Measurements from ENCODE around the gene ANKRD44.
A peak's percentile ranks its signal among the peaks of the same experiment; 100 is the strongest.

The ANKRD44 gene

GRCh38 chr2:197059477-197059876 lies 251.1 kb downstream of the ANKRD44 start:
- peaks cover 23% of the 10 kb centered on the region for H3K9me3 ChIP-seq (ENCODE audit: insufficient read depth, low read depth, low read length)
- no peak overlapping the region for H3K4me3 ChIP-seq (ENCODE audit: low read length, poor library complexity, severe bottlenecking)
- H3F3A ChIP-seq (ENCODE audit: low read depth), result no peaks in the 10 kb centered on the region
- H3K4me1 ChIP-seq (ENCODE audit: insufficient read depth, low read length, poor library complexity, severe bottlenecking), result peaks cover 4% of the 10 kb centered on the region
- H3K79me2 ChIP-seq (ENCODE audit: insufficient read depth, low read length), result no peaks in the 10 kb centered on the region
- no peaks in the 10 kb centered on the region for H4K20me1 ChIP-seq (ENCODE audit: insufficient read depth, low read length, poor library complexity, severe bottlenecking)
- H2AFZ ChIP-seq (ENCODE audit: low read length), result no peak overlapping the region
- peaks cover 22% of the 10 kb centered on the region for H3K36me3 ChIP-seq (ENCODE audit: insufficient read depth, low read length)
- H3K4me2 ChIP-seq (ENCODE audit: low read depth, low read length, poor library complexity, severe bottlenecking), result no peak overlapping the region
- H3K27me3 ChIP-seq (ENCODE audit: insufficient read depth, low read length, poor library complexity, severe bottlenecking), result no peaks in the 10 kb centered on the region
- H3K9ac ChIP-seq (ENCODE audit: low read depth, low read length, poor library complexity, severe bottlenecking), result no peak overlapping the region
- TF ChIP-seq CTCF (conservative IDR thresholded peaks at IDR 0.05; ENCODE audit: low read length) (no peak), EZH2phosphoT487 (IDR thresholded peaks at IDR 0.05; ENCODE audit: borderline replicate concordance) (no peak)
- H3K9me2 ChIP-seq (replicated peaks; ENCODE audit: low read depth, low read length), result no peaks in the 10 kb centered on the region

- TF ChIP-seq EZH2phosphoT487 (IDR thresholded peaks at IDR 0.05; ENCODE audit: borderline replicate concordance), result no peak
- no peak for TF ChIP-seq CTCF (conservative IDR thresholded peaks at IDR 0.05; ENCODE audit: low read length)
- no peaks in the 10 kb centered on the region for H3K9me2 ChIP-seq (replicated peaks; ENCODE audit: low read depth, low read length)
- no peaks in the 10 kb centered on the region for H3K27me3 ChIP-seq (ENCODE audit: insufficient read depth, low read length, poor library complexity, severe bottlenecking)
- H3K4me2 ChIP-seq (ENCODE audit: low read depth, low read length, poor library complexity, severe bottlenecking), result no peak overlapping the region
- peaks cover 27% of the 10 kb centered on the region for H3K36me3 ChIP-seq (ENCODE audit: insufficient read depth, low read length)
- H3K79me2 ChIP-seq (ENCODE audit: insufficient read depth, low read length), result no peaks in the 10 kb centered on the region
- H3K9me3 ChIP-seq (ENCODE audit: insufficient read depth, low read depth, low read length), result peaks cover 26% of the 10 kb centered on the region
- H3K9ac ChIP-seq (ENCODE audit: low read depth, low read length, poor library complexity, severe bottlenecking), result no peak overlapping the region
- H4K20me1 ChIP-seq (ENCODE audit: insufficient read depth, low read length, poor library complexity, severe bottlenecking), result no peaks in the 10 kb centered on the region
- no peaks in the 10 kb centered on the region for H3F3A ChIP-seq (ENCODE audit: low read depth)
- no peak overlapping the region for H3K4me3 ChIP-seq (ENCODE audit: low read length, poor library complexity, severe bottlenecking)
- H2AFZ ChIP-seq (ENCODE audit: low read length), result no peak overlapping the region
- H3K4me1 ChIP-seq (ENCODE audit: insufficient read depth, low read length, poor library complexity, severe bottlenecking), result peaks cover 4% of the 10 kb centered on the region
These were observed 251.7 kb downstream of the ANKRD44 start for GRCh38 chr2:197058777-197059300.

GRCh38 chr2:197057959-197058358 lies 252.6 kb downstream of the ANKRD44 start:
- peaks cover 9% of the 10 kb centered on the region for H3K4me1 ChIP-seq (ENCODE audit: insufficient read depth, low read length, poor library complexity, severe bottlenecking)
- TF ChIP-seq EZH2phosphoT487 (IDR thresholded peaks at IDR 0.05; ENCODE audit: borderline replicate concordance) (no peak), CTCF (conservative IDR thresholded peaks at IDR 0.05; ENCODE audit: low read length) (peak; percentile 29; the same call in 1 of the 2 replicates)
- no peaks in the 10 kb centered on the region for H3K79me2 ChIP-seq (ENCODE audit: insufficient read depth, low read length)
- H3K4me2 ChIP-seq (ENCODE audit: low read depth, low read length, poor library complexity, severe bottlenecking), result no peak overlapping the region
- no peaks in the 10 kb centered on the region for H4K20me1 ChIP-seq (ENCODE audit: insufficient read depth, low read length, poor library complexity, severe bottlenecking)
- no peak overlapping the region for H3K4me3 ChIP-seq (ENCODE audit: low read length, poor library complexity, severe bottlenecking)
- peaks cover 26% of the 10 kb centered on the region for H3K9me3 ChIP-seq (ENCODE audit: insufficient read depth, low read depth, low read length)
- no peaks in the 10 kb centered on the region for H3K27me3 ChIP-seq (ENCODE audit: insufficient read depth, low read length, poor library complexity, severe bottlenecking)
- no peaks in the 10 kb centered on the region for H3F3A ChIP-seq (ENCODE audit: low read depth)
- peaks cover 27% of the 10 kb centered on the region for H3K36me3 ChIP-seq (ENCODE audit: insufficient read depth, low read length)
- no peaks in the 10 kb centered on the region for H3K9me2 ChIP-seq (replicated peaks; ENCODE audit: low read depth, low read length)
- H3K9ac ChIP-seq (ENCODE audit: low read depth, low read length, poor library complexity, severe bottlenecking), result no peak overlapping the region
- no peak overlapping the region for H2AFZ ChIP-seq (ENCODE audit: low read length)
